ENCODE data around the gene TMEM270.
"Not testable (repeated sequence)": the region's sequence is repeated elsewhere in the genome, so short reads cannot be mapped to it uniquely, and the experiment has no call there.

The TMEM270 gene

GRCh38 chr7:73865738-73866445 is 4.9 kb downstream of the TMEM270 start:
- no peak for ATAC-seq
- DNase-seq = peak; percentile 16
- H3K9me3 Mint-ChIP-seq = no peaks in the 10 kb centered on the region
- H3K4me3 Mint-ChIP-seq = no peak overlapping the region
- H3K27me3 Mint-ChIP-seq = no peaks in the 10 kb centered on the region
- no peaks in the 10 kb centered on the region for H3K36me3 Mint-ChIP-seq (ENCODE audit: low read depth)
- no peak overlapping the region for H3K27ac Mint-ChIP-seq
- H3K4me1 Mint-ChIP-seq = no peaks in the 10 kb centered on the region

GRCh38 chr7:73866446-73866767 is 5.4 kb downstream of the TMEM270 start:
- no peak overlapping the region for H3K4me3 Mint-ChIP-seq
- DNase-seq (no peak), ATAC-seq (no peak)
- no peak overlapping the region for H3K27ac Mint-ChIP-seq
- H3K36me3 Mint-ChIP-seq (ENCODE audit: low read depth) = no peaks in the 10 kb centered on the region
- no peaks in the 10 kb centered on the region for H3K4me1 Mint-ChIP-seq
- H3K27me3 Mint-ChIP-seq = no peaks in the 10 kb centered on the region
- H3K9me3 Mint-ChIP-seq = no peaks in the 10 kb centered on the region

- Mint-ChIP-seq H3K4me3 (no peak overlapping the region), H3K27ac (no peak overlapping the region), H3K4me1 (no peaks in the 10 kb centered on the region), H3K9me3 (no peaks in the 10 kb centered on the region), H3K36me3 (ENCODE audit: low read depth) (no peaks in the 10 kb centered on the region), H3K27me3 (no peaks in the 10 kb centered on the region)
- ATAC-seq = no peak
- no peak for DNase-seq
These were observed 8.2 kb downstream of the TMEM270 start for GRCh38 chr7:73869011-73869798.

GRCh38 chr7:73870041-73870492 is 9.1 kb downstream of the TMEM270 start:
- H3K9me3 Mint-ChIP-seq = no peaks in the 10 kb centered on the region
- no peaks in the 10 kb centered on the region for H3K27me3 Mint-ChIP-seq
- no peak overlapping the region for H3K4me3 Mint-ChIP-seq
- no peak overlapping the region for H3K27ac Mint-ChIP-seq
- no peak for DNase-seq
- no peaks in the 10 kb centered on the region for H3K4me1 Mint-ChIP-seq
- no peaks in the 10 kb centered on the region for H3K36me3 Mint-ChIP-seq (ENCODE audit: low read depth)
- ATAC-seq = no peak

- H3K27ac Mint-ChIP-seq = no peak overlapping the region
- H3K27me3 Mint-ChIP-seq = no peaks in the 10 kb centered on the region
- H3K36me3 Mint-ChIP-seq (ENCODE audit: low read depth) = no peaks in the 10 kb centered on the region
- ATAC-seq (peak; percentile 17), DNase-seq (no peak)
- no peak overlapping the region for H3K4me3 Mint-ChIP-seq
- no peaks in the 10 kb centered on the region for H3K9me3 Mint-ChIP-seq
- H3K4me1 Mint-ChIP-seq = no peaks in the 10 kb centered on the region
These were observed 10.4 kb downstream of the TMEM270 start for GRCh38 chr7:73871163-73872011.

GRCh38 chr7:73872056-73872908 is 11.3 kb downstream of the TMEM270 start:
- no peak for ATAC-seq
- Mint-ChIP-seq H3K36me3 (ENCODE audit: low read depth) (no peaks in the 10 kb centered on the region), H3K27me3 (no peaks in the 10 kb centered on the region), H3K9me3 (no peaks in the 10 kb centered on the region), H3K4me3 (no peak overlapping the region), H3K4me1 (no peaks in the 10 kb centered on the region), H3K27ac (no peak overlapping the region)
- DNase-seq = no peak

GRCh38 chr7:73876361-73876760 is 15.4 kb downstream of the TMEM270 start:
- Mint-ChIP-seq H3K4me3 (no peak overlapping the region), H3K9me3 (no peaks in the 10 kb centered on the region), H3K4me1 (no peaks in the 10 kb centered on the region), H3K36me3 (ENCODE audit: low read depth) (no peaks in the 10 kb centered on the region), H3K27me3 (peaks cover 1% of the 10 kb centered on the region), H3K27ac (no peak overlapping the region)
- DNase-seq (no peak), ATAC-seq (no peak)

GRCh38 chr7:73876973-73877372 is 16.0 kb downstream of the TMEM270 start:
- Mint-ChIP-seq H3K36me3 (ENCODE audit: low read depth) (no peaks in the 10 kb centered on the region), H3K9me3 (no peaks in the 10 kb centered on the region), H3K4me3 (no peak overlapping the region), H3K27ac (no peak overlapping the region), H3K27me3 (peaks cover 2% of the 10 kb centered on the region), H3K4me1 (no peaks in the 10 kb centered on the region)
- DNase-seq (no peak), ATAC-seq (no peak)

- no peak for DNase-seq
- Mint-ChIP-seq H3K27ac (no peak overlapping the region), H3K27me3 (peaks cover 2% of the 10 kb centered on the region), H3K36me3 (ENCODE audit: low read depth) (no peaks in the 10 kb centered on the region), H3K9me3 (no peaks in the 10 kb centered on the region), H3K4me3 (no peak overlapping the region), H3K4me1 (no peaks in the 10 kb centered on the region)
- ATAC-seq = no peak
These were observed 19.2 kb downstream of the TMEM270 start for GRCh38 chr7:73879977-73880681.

GRCh38 chr7:73880755-73881328 is 19.9 kb downstream of the TMEM270 start:
- no peak for DNase-seq

GRCh38 chr7:73881352-73882046 is 20.5 kb downstream of the TMEM270 start:
- ATAC-seq (no peak), DNase-seq (no peak)
- no peak overlapping the region for H3K27ac Mint-ChIP-seq
- no peaks in the 10 kb centered on the region for H3K4me1 Mint-ChIP-seq
- H3K27me3 Mint-ChIP-seq = peaks cover 5% of the 10 kb centered on the region
- no peak overlapping the region for H3K4me3 Mint-ChIP-seq
- no peaks in the 10 kb centered on the region for H3K9me3 Mint-ChIP-seq
- H3K36me3 Mint-ChIP-seq (ENCODE audit: low read depth) = no peaks in the 10 kb centered on the region

More at GRCh38 chr7:73880755-73881328, 19.9 kb downstream of the TMEM270 start:
- Mint-ChIP-seq H3K4me1 (no peaks in the 10 kb centered on the region), H3K4me3 (no peak overlapping the region), H3K36me3 (ENCODE audit: low read depth) (no peaks in the 10 kb centered on the region), H3K27me3 (peaks cover 2% of the 10 kb centered on the region), H3K9me3 (no peaks in the 10 kb centered on the region), H3K27ac (no peak overlapping the region)
- no peak for ATAC-seq

- H3K36me3 Mint-ChIP-seq (ENCODE audit: low read depth) = no peaks in the 10 kb centered on the region
- H3K27ac Mint-ChIP-seq = no peak overlapping the region
- no peak for ATAC-seq
- no peaks in the 10 kb centered on the region for H3K4me1 Mint-ChIP-seq
- DNase-seq = no peak
- no peaks in the 10 kb centered on the region for H3K9me3 Mint-ChIP-seq
- H3K4me3 Mint-ChIP-seq = no peak overlapping the region
- peaks cover 6% of the 10 kb centered on the region for H3K27me3 Mint-ChIP-seq
These were observed 21.1 kb downstream of the TMEM270 start for GRCh38 chr7:73882047-73882402.

- H3K9me3 Mint-ChIP-seq; DNase-seq; H3K4me3 Mint-ChIP-seq; H3K27ac Mint-ChIP-seq; ATAC-seq; H3K4me1 Mint-ChIP-seq; H3K36me3 Mint-ChIP-seq (ENCODE audit: low read depth): not testable (repeated sequence)
- peaks cover 17% of the 10 kb centered on the region for H3K27me3 Mint-ChIP-seq
These were observed 24.0 kb downstream of the TMEM270 start for GRCh38 chr7:73884867-73885422.
